GM12878 (cell line): ENCODE results near the gene ETV6. TPM values are rescaled to one million over a fixed set of nuclear protein-coding genes. Genes with fewer than 3 reads are reported as not detected.

Source experiments
- ATAC-seq: fragments of 200-7000 bp; cut with Tn5 transposase; 3 replicates; pipeline ENCODE4 v1.9.1; 2020; ENCODE audit warnings: mild to moderate bottlenecking, moderate library complexity
- BruUV-seq: library from RNA; stranded (reverse); fragments of 400-500 nt; replicated peaks from 2 replicates; lab custom pipeline; 2021; lab: Mats Ljungman, UMichigan
- CTCF ChIA-PET: fragments of 300-600 bp; sonication (Branson Sonifier 250); formaldehyde crosslinking; extraction: SDS; loops from one replicate; lab custom pipeline; 2021; ENCODE audit warnings: inconsistent platforms; lab: Yijun Ruan, JAX
- POLR2A ChIA-PET: fragments of 350-600 bp; formaldehyde crosslinking; extraction: SDS; loops from one replicate; lab custom pipeline; 2021; ENCODE audit warnings: inconsistent platforms; lab: Charles Lee
- RAD21 ChIA-PET: fragments of 300-600 bp; sonication (Branson Sonifier 250); formaldehyde crosslinking; loops from one replicate; lab custom pipeline; 2023; ENCODE audit warnings: antibody characterized with exemption; ENCODE audit not compliant: unreplicated experiment; lab: Charles Lee
- SMC1A ChIA-PET: fragments of 300-600 bp; sonication (Branson Sonifier 250); formaldehyde crosslinking; loops from one replicate; lab custom pipeline; 2023; ENCODE audit not compliant: unreplicated experiment, uncharacterized antibody; lab: Charles Lee
- DNase-seq: peaks from one replicate; pipeline ENCODE4 v3.0.0-alpha.2; 2011; ENCODE audit warnings: low read depth, low spot score
- FAIRE-seq: peaks from 3 replicates; lab custom pipeline; 2011; peaks lifted over from hg19 to GRCh38; lab: Jason Lieb, UNC
- H2AFZ ChIP-seq: 2 replicates; pipeline ENCODE4 v1.6.0; 2011; ENCODE audit warnings: low read depth, low read length, control low read depth; ENCODE audit not compliant: control insufficient read depth
- H3K27ac ChIP-seq: 2 replicates; pipeline ENCODE4 v1.5.1; 2011; ENCODE audit warnings: control low read depth; ENCODE audit not compliant: control insufficient read depth, insufficient read depth
- H3K27me3 ChIP-seq, 2 experiments: replicated peaks in 1 of 2; 2 replicates each; pipeline versions ENCODE4 v1.6.0 to v1.6.1; 2011; ENCODE audit warnings: low read length in 1 of 2; ENCODE audit not compliant: control insufficient read depth in 2 of 2, insufficient read depth in 2 of 2
- H3K36me3 ChIP-seq, 2 experiments: 2 replicates each; pipeline ENCODE4 v1.5.1; 2011; ENCODE audit warnings: low read length in 1 of 2; ENCODE audit not compliant: control insufficient read depth in 2 of 2, insufficient read depth in 2 of 2
- H3K4me1 ChIP-seq: 2 replicates; pipeline ENCODE4 v1.6.1; 2011; ENCODE audit warnings: mild to moderate bottlenecking, low read length, moderate library complexity, mixed read lengths; ENCODE audit not compliant: control insufficient read depth, insufficient read depth
- H3K4me2 ChIP-seq: 2 replicates; pipeline ENCODE4 v1.6.0; 2011; ENCODE audit warnings: control low read depth; ENCODE audit not compliant: control insufficient read depth, insufficient read depth
- H3K4me3 ChIP-seq: fragments of 200-600 bp; sonication (generic); 2 replicates; pipeline ENCODE4 v1.5.1; 2016
- H3K79me2 ChIP-seq: 2 replicates; pipeline ENCODE4 v1.6.0; 2011; ENCODE audit warnings: low read length; ENCODE audit not compliant: control insufficient read depth, insufficient read depth
- H3K9ac ChIP-seq: 2 replicates; pipeline ENCODE4 v1.8.0; 2011; ENCODE audit warnings: low read length, control low read depth, mixed read lengths; ENCODE audit not compliant: control insufficient read depth, insufficient read depth
- H3K9me3 ChIP-seq: replicated peaks from 3 replicates; pipeline ENCODE4 v1.5.1; 2011; ENCODE audit warnings: mild to moderate bottlenecking, low read length; ENCODE audit not compliant: control insufficient read depth, insufficient read depth
- H4K20me1 ChIP-seq: 2 replicates; pipeline ENCODE4 v1.6.0; 2011; ENCODE audit not compliant: control insufficient read depth, insufficient read depth
- HDAC2 ChIP-seq: fragments of 200-600 bp; sonication (generic); IDR thresholded peaks from 2 replicates; pipeline ENCODE4 v1.6.1; 2017
- IKZF2 ChIP-seq, 2 experiments: fragments of 450-650 bp; IDR thresholded peaks; 2 replicates each; pipeline ENCODE4 v1.6.1; 2017; ENCODE audit warnings: mild to moderate bottlenecking in 2 of 2, moderate library complexity in 2 of 2
- NFYA ChIP-seq: IDR thresholded peaks from 2 replicates; pipeline ENCODE4 v1.6.1; 2011; ENCODE audit warnings: low read depth, mild to moderate bottlenecking, low read length, improper control_type of control experiment, borderline replicate concordance
- YY1 ChIP-seq: IDR thresholded peaks from 2 replicates; pipeline ENCODE4 v1.6.1; 2011; ENCODE audit warnings: low read depth, mild to moderate bottlenecking, low read length
- ZNF622 ChIP-seq: fragments of 450-650 bp; IDR thresholded peaks from 2 replicates; pipeline ENCODE4 v1.6.1; 2017; ENCODE audit warnings: mild to moderate bottlenecking, inconsistent platforms
- WGBS: methylation state at CpG from one replicate; pipeline ENCODE4 v1.1.6; 2016; ENCODE audit warnings: low lambda C conversion rate; ENCODE audit not compliant: insufficient replicate concordance, insufficient coverage; ENCODE audit errors: missing lambda C conversion rate; 5-methylcytosine and 5-hydroxymethylcytosine counted together
- in situ Hi-C: fragments of 300-500 bp; cut with MboI; formaldehyde crosslinking; loops from 9 replicates; pipeline ENCODE4 v1.14.3; 2018; ENCODE audit warnings: mixed read lengths
- intact Hi-C: fragments of 100-400 bp; cut with micrococcal nuclease; formaldehyde crosslinking; loops from one replicate; pipeline ENCODE4 v1.14.2; 2022; ENCODE audit not compliant: unreplicated experiment
- polyA plus RNA-seq, 11 experiments: library from polyadenylated mRNA; depleted of rRNA in 4 of 11; unstranded in 6 of 11; stranded (reverse) in 5 of 11; fragments of >200 nt; fragmentation: Nextera tagmentation in 4 of 11; fragmentation: Illumina TruSeq in 1 of 11; extraction: Ambion mirVana in 4 of 11; extraction: Trizol in 1 of 11; gene quantifications; 1 replicate in 1 of 11; 2 replicates in 10 of 11; pipeline versions ENCODE4 v1.2.1 to v1.2.3, GENCODE V29; 2011 to 2016; ENCODE audit warnings: inconsistent platforms in 2 of 11, missing spikeins in 2 of 11, low read depth in 1 of 11
- total RNA-seq, 4 experiments: library from RNA; depleted of rRNA in 3 of 4; stranded (reverse); fragments of >200 nt in 3 of 4; fragmentation: Illumina TruSeq in 1 of 4; extraction: Trizol in 1 of 4; gene quantifications; 2 replicates each; pipeline versions ENCODE4 v1.2.1 to v1.2.3, GENCODE V29; 2013 to 2021
- TF ChIP-seq, protein P1 (sequence below): fragments of 450-650 bp; IDR thresholded peaks from 2 replicates; pipeline ENCODE4 v1.6.1; 2017; ENCODE audit warnings: mild to moderate bottlenecking, moderate library complexity
- TF ChIP-seq, protein P2 (sequence below): fragments of 450-650 bp; IDR thresholded peaks from 2 replicates; pipeline ENCODE4 v1.6.1; 2018; ENCODE audit warnings: mild to moderate bottlenecking, low read depth, moderate library complexity; ENCODE audit not compliant: partially characterized antibody
- TF ChIP-seq, protein P3 (sequence below): IDR thresholded peaks from 2 replicates; pipeline ENCODE4 v1.6.1; 2011; ENCODE audit warnings: borderline replicate concordance, low read depth, mild to moderate bottlenecking, moderate library complexity, mixed read lengths, low read length; ENCODE audit not compliant: insufficient read depth; ENCODE audit errors: extremely low read length

ETV6 gene
- total and polyA plus RNA-seq, 10 of the 15 experiments (the other 5 are each of a cell fraction or from before 2014, with no cell fraction given): 6.6 to 74.8 (median 24.6) TPM

DNA sequence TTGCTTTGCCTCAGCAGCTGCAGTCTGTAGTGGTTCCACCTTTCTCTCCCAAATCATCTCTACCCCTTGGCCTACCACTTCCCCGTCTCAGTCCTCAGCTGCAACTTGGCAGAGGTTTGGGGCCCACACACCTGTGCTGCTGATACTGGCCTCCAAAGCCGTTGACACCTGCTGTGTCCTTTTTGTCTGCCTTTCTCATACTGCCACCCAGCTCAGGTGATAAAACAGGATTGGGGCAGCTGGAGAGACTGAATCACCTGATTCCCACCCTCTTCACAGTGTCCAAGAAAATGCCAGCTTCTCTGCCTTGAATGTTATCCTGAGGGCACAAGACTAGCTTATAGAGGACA lies 103.7 kb downstream of the ETV6 start (continued):
- TF ChIP-seq, protein P1, sequence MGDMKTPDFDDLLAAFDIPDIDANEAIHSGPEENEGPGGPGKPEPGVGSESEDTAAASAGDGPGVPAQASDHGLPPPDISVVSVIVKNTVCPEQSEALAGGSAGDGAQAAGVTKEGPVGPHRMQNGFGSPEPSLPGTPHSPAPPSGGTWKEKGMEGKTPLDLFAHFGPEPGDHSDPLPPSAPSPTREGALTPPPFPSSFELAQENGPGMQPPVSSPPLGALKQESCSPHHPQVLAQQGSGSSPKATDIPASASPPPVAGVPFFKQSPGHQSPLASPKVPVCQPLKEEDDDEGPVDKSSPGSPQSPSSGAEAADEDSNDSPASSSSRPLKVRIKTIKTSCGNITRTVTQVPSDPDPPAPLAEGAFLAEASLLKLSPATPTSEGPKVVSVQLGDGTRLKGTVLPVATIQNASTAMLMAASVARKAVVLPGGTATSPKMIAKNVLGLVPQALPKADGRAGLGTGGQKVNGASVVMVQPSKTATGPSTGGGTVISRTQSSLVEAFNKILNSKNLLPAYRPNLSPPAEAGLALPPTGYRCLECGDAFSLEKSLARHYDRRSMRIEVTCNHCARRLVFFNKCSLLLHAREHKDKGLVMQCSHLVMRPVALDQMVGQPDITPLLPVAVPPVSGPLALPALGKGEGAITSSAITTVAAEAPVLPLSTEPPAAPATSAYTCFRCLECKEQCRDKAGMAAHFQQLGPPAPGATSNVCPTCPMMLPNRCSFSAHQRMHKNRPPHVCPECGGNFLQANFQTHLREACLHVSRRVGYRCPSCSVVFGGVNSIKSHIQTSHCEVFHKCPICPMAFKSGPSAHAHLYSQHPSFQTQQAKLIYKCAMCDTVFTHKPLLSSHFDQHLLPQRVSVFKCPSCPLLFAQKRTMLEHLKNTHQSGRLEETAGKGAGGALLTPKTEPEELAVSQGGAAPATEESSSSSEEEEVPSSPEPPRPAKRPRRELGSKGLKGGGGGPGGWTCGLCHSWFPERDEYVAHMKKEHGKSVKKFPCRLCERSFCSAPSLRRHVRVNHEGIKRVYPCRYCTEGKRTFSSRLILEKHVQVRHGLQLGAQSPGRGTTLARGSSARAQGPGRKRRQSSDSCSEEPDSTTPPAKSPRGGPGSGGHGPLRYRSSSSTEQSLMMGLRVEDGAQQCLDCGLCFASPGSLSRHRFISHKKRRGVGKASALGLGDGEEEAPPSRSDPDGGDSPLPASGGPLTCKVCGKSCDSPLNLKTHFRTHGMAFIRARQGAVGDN: peak; percentile 37

DNA sequence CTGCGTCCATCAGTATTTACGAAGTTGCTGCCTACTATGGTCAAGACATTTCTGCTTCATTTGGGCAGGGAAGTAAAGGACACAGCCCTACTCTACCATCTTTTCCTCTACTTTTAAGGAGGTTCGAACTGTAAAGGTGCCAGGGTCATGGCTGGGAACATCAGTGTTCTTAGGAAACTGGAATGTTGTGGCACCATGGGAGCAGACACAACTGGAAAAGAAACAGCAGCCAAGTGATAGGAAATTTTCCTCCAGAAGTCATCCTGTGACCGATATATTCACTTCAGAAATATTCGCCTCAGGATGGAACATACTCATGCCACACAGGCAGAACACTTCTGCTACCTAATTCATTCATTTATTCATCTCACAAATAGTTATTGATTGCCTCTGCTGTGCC lies 104.4 kb downstream of the ETV6 start:
- no peak overlapping the region for H2AFZ ChIP-seq
- intact Hi-C loops (no loop called here), in situ Hi-C loops (no loop called here)
- 98% methylated on average over 5 of the region's 5 CpGs for WGBS
- RAD21 ChIA-PET: interaction anchor here (1.1 to 21.4 kb wide), 5 partner anchors 9 to 255 kb away, joined by 3 to 497 read pairs (median 4); no protein-coding TSS in a partner anchor
- no peak overlapping the region for H3K9ac ChIP-seq
- POLR2A ChIA-PET: interaction anchor here (7.7 kb wide), 1 partner anchor 8 kb away, joined by 144 read pairs; no protein-coding TSS in a partner anchor
- no peaks in the 10 kb centered on the region for H4K20me1 ChIP-seq
- CTCF ChIA-PET: interaction anchor here (1.1 to 7.6 kb wide), 2 partner anchors 10 to 99 kb away, joined by 3 to 46 read pairs; no protein-coding TSS in a partner anchor
- H3K4me3 ChIP-seq: no peak overlapping the region
- peaks cover 68% of the 10 kb centered on the region for H3K4me1 ChIP-seq
- no peaks in the 10 kb centered on the region for H3K27me3 ChIP-seq
- DNase-seq (no peak), FAIRE-seq (no peak), ATAC-seq (no peak)
- H3K36me3 ChIP-seq: peaks cover 16 to 43% of the 10 kb centered on the region in 2 experiments
- no peak for TF ChIP-seq HDAC2
- TF ChIP-seq, protein P2, sequence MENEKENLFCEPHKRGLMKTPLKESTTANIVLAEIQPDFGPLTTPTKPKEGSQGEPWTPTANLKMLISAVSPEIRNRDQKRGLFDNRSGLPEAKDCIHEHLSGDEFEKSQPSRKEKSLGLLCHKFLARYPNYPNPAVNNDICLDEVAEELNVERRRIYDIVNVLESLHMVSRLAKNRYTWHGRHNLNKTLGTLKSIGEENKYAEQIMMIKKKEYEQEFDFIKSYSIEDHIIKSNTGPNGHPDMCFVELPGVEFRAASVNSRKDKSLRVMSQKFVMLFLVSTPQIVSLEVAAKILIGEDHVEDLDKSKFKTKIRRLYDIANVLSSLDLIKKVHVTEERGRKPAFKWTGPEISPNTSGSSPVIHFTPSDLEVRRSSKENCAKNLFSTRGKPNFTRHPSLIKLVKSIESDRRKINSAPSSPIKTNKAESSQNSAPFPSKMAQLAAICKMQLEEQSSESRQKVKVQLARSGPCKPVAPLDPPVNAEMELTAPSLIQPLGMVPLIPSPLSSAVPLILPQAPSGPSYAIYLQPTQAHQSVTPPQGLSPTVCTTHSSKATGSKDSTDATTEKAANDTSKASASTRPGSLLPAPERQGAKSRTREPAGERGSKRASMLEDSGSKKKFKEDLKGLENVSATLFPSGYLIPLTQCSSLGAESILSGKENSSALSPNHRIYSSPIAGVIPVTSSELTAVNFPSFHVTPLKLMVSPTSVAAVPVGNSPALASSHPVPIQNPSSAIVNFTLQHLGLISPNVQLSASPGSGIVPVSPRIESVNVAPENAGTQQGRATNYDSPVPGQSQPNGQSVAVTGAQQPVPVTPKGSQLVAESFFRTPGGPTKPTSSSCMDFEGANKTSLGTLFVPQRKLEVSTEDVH: no peak
- no peak for TF ChIP-seq IKZF2 (IDR thresholded peaks at IDR 0.05)
- TF ChIP-seq NFYA: no peak
- no peak for TF ChIP-seq YY1
- no peak for TF ChIP-seq ZNF622
- TF ChIP-seq, protein P3, sequence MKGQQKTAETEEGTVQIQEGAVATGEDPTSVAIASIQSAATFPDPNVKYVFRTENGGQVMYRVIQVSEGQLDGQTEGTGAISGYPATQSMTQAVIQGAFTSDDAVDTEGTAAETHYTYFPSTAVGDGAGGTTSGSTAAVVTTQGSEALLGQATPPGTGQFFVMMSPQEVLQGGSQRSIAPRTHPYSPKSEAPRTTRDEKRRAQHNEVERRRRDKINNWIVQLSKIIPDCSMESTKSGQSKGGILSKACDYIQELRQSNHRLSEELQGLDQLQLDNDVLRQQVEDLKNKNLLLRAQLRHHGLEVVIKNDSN: no peak
- SMC1A ChIA-PET: interaction anchor here (0.8 to 39.9 kb wide), 5 partner anchors 2 to 256 kb away, joined by 3 to 1116 read pairs (median 433); no protein-coding TSS in a partner anchor
- no peaks in the 10 kb centered on the region; the same call in 2 of the 3 replicates for H3K9me3 ChIP-seq
- no peak overlapping the region for H3K4me2 ChIP-seq
- BruUV-seq: no TSS peak
- peaks cover 88% of the 10 kb centered on the region for H3K79me2 ChIP-seq
- peak overlapping the region; percentile 100 for H3K27ac ChIP-seq
